WERI-Rb-1 (cell line): Measurements from ENCODE around the gene PDE3B.

ENCODE experiments used
- DNase-seq: peaks from one replicate; pipeline ENCODE4 v3.0.0-alpha.2; 2020
- H3K27ac ChIP-seq: fragments of 250-450 bp; sonication (Bioruptor Pico); 2 replicates; pipeline ENCODE4 v1.5.1; 2020; ENCODE audit warnings: mild to moderate bottlenecking, moderate library complexity
- H3K27me3 ChIP-seq: fragments of 250-450 bp; sonication (Bioruptor Pico); 2 replicates; pipeline ENCODE4 v1.5.1; 2021; ENCODE audit warnings: mild to moderate bottlenecking, low read depth, moderate library complexity; ENCODE audit not compliant: insufficient read depth, severe bottlenecking
- H3K36me3 ChIP-seq: fragments of 250-450 bp; sonication (Bioruptor Pico); 2 replicates; pipeline ENCODE4 v1.5.1; 2020; ENCODE audit warnings: mild to moderate bottlenecking, moderate library complexity
- H3K4me3 ChIP-seq: 2 replicates; pipeline ENCODE4 v1.5.1; 2011; ENCODE audit warnings: low read depth, mild to moderate bottlenecking, control low read depth, low read length
- H3K9me3 ChIP-seq: fragments of 250-450 bp; sonication (Bioruptor Pico); 2 replicates; pipeline ENCODE4 v1.5.1; 2021; ENCODE audit warnings: mild to moderate bottlenecking, moderate library complexity; ENCODE audit not compliant: severe bottlenecking
- TF ChIP-seq, protein P1 (sequence below): IDR thresholded peaks from 2 replicates; pipeline ENCODE4 v1.5.1; 2011; ENCODE audit warnings: low read depth, mild to moderate bottlenecking, control low read depth, inconsistent platforms, low read length

The PDE3B gene

DNA sequence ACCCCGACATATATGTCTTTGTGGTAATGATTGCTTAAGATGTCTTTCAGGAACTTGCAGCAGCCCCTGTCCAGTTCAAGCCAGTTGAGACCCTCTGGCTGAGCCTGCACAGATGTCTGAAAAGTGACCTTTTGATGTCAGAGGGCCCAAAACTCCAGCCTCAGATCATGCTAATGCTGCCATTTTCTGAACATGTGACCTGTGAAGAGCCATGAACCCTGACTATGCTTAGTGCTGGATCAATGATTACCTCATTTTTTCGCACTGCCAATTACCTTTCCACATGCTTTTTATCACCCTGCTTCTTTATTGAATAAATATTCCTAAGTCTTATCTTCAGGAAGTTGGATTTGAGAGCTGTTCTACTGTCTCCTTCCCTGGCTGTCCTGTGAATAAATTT, 255.3 kb downstream of the PDE3B start:
- Histone ChIP-seq H3K27me3 (peaks cover 3% of the 10 kb centered on the region), H3K36me3 (no peaks in the 10 kb centered on the region), H3K4me3 (no peak overlapping the region), H3K9me3 (no peaks in the 10 kb centered on the region), H3K27ac (no peak overlapping the region)
- DNase-seq, result no peak
- TF ChIP-seq, protein P1, sequence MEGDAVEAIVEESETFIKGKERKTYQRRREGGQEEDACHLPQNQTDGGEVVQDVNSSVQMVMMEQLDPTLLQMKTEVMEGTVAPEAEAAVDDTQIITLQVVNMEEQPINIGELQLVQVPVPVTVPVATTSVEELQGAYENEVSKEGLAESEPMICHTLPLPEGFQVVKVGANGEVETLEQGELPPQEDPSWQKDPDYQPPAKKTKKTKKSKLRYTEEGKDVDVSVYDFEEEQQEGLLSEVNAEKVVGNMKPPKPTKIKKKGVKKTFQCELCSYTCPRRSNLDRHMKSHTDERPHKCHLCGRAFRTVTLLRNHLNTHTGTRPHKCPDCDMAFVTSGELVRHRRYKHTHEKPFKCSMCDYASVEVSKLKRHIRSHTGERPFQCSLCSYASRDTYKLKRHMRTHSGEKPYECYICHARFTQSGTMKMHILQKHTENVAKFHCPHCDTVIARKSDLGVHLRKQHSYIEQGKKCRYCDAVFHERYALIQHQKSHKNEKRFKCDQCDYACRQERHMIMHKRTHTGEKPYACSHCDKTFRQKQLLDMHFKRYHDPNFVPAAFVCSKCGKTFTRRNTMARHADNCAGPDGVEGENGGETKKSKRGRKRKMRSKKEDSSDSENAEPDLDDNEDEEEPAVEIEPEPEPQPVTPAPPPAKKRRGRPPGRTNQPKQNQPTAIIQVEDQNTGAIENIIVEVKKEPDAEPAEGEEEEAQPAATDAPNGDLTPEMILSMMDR, result no peak

DNA sequence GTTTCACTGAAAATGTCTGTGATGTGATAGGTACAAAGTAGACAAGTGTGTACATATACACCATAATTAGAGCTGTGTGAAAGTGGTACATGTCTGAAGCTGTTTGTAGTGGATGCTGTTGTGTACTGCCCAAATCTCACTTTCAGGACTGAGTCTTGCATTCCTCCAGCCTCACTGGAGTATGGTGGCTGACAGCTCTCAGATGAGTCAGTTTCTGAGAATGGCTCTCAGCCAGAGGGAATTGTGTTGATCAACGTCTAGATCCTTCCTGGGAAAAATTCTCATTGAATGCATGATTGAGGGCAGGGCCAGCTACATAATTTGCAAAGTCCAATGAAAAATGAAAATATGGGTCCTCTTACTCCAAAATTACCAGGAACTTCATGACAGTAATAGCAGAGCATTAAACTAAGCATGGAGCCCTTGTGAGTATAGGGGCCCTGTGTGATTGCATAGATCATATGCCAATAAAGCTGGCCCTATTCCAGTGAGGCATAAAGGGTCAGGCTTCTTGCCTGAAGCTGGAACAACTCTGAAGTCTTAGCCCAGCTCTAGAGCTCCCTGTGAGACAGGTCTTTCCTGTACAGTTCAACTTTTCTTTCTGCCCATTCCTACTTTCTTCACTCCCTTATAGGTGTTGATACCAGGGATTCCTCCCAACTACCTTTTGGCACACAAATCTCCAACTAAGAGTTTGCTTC, 259.2 kb downstream of the PDE3B start:
- no peak for DNase-seq
- H3K27me3 ChIP-seq, result no peaks in the 10 kb centered on the region
- H3K27ac ChIP-seq, result no peak overlapping the region
- TF ChIP-seq, protein P1, result no peak
- H3K36me3 ChIP-seq, result no peaks in the 10 kb centered on the region
- no peaks in the 10 kb centered on the region for H3K9me3 ChIP-seq
- H3K4me3 ChIP-seq, result no peak overlapping the region

DNA sequence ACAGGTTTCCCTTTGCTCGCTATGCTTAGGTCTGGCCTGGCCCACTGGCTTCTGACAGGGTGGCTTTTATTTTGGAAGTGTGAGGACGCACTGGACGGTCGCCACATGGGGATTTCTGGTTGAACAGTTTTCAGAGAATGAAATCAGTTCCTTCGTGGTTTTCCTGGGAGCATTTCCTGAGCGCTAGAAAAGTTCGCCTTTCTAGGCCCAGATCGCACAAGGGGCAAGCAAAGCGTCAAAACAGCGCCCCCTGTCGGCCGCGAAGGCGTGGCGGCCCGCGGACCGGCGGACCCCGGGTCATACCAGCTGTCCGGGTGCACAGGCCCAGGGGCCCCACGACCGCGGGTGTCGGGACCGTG, 261.1 kb downstream of the PDE3B start:
- no peaks in the 10 kb centered on the region for H3K36me3 ChIP-seq
- peaks cover 2% of the 10 kb centered on the region for H3K27me3 ChIP-seq
- no peak overlapping the region for H3K4me3 ChIP-seq
- no peaks in the 10 kb centered on the region for H3K9me3 ChIP-seq
- TF ChIP-seq, protein P1, result peak; percentile 57
- peak; percentile 50 for DNase-seq
- H3K27ac ChIP-seq, result no peak overlapping the region

DNA sequence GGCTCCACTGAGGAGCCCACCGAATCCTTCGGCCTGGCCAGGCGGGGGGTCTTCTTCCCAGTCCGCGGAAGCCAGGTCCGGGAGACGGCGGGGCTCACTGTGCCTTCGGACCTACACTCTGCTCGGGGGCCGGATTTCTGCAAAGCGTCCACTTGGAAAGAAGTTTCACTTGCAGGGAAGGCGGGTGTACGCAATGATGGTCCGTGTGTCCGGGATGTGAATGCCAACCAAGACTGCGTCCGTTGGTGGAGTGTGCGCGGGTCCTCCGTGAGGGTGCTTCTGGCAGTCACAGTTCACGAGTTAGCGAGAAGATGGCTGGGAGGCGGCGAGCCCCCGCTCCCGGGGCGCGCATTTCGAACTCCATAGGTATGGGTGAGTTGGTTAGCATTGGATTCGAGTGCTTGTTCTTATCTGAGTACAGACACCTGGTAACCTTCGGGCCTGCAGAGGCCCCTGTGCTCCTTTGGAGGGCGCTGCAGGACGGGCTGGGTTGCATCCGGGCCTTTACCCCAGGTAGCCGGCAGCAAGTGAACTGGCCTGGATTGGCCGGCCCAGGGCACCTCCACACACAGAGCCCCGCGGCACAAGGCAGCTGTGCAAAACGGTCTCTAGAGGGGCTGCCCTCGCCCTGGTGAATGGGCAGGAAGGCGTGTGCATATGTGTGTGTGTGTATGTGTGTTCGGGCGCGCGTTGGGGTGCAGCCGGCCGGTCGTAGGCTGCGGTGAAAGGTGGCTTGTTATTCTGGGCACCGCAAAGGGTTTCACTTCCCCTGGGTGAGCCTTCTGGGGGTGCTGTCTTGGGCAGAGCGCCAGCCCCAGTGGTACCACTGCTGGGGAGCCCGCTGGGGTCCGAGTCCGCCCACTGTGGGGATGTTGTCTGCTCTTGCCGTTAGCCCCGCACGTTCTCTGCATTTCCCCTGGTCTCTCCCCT, 261.8 kb downstream of the PDE3B start:
- H3K9me3 ChIP-seq, result no peaks in the 10 kb centered on the region
- no peak overlapping the region for H3K4me3 ChIP-seq
- TF ChIP-seq, protein P1, result no peak
- H3K36me3 ChIP-seq, result no peaks in the 10 kb centered on the region
- H3K27me3 ChIP-seq, result peaks cover 5% of the 10 kb centered on the region
- no peak overlapping the region for H3K27ac ChIP-seq
- DNase-seq, result no peak

DNA sequence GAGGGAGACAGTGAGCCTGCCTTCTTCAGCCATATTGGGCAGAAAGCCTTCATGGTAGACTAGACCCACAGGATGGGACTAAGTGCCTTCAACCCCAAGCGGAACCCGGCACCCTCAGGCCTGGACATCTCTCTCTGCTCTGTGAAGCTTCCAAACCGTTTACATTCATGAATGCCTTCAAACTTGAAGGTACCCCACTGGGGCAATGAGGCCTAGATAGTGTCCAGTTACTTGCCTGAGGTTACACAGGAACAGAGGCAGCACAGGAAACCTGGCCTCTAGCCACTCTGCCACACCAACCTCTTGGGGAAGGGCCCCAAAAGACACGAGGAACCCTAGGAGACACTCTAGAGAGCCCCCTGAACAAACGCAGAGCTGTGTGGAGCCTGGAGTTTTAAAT, 263.0 kb downstream of the PDE3B start:
- no peak for DNase-seq
- Histone ChIP-seq H3K9me3 (no peaks in the 10 kb centered on the region), H3K4me3 (no peak overlapping the region), H3K27me3 (peaks cover 5% of the 10 kb centered on the region), H3K27ac (no peak overlapping the region), H3K36me3 (no peaks in the 10 kb centered on the region)
- TF ChIP-seq, protein P1, result no peak
